Adrenal gland (tissue), 5 donors: ENCODE measurements around the gene CTSH.

Source experiments
- CTCF ChIP-seq, 6 experiments: fragments of 450-650 bp in 4 of 6; fragments of 200-600 bp in 2 of 6; sonication (generic) in 1 of 6; IDR thresholded peaks; 1 replicate in 5 of 6; 2 replicates in 1 of 6; pipeline versions ENCODE4 v1.5.1 to v1.8.0; 2016 to 2021; ENCODE audit warnings: antibody characterized with exemption in 6 of 6, mild to moderate bottlenecking in 2 of 6, moderate library complexity in 1 of 6
- POLR2A ChIP-seq, 2 donors: fragments of 450-650 bp; IDR thresholded peaks; one replicate each; pipeline ENCODE4 v1.6.1; 2017; ENCODE audit warnings: antibody characterized with exemption in 2 of 2, mild to moderate bottlenecking in 2 of 2, moderate library complexity in 1 of 2
- donor health status: DM: no; HTN: no; CAD: no.

GRCh38 chr15:78904599-78905358 lies 40.1 kb downstream of the CTSH start:
- TF ChIP-seq CTCF (IDR thresholded peaks at IDR 0.05) (no peak), POLR2A (IDR thresholded peaks at IDR 0.05) (no peak)
